GM10847 (cell line): ENCODE results near the gene UNC13B.

Experiments
- POLR2A ChIP-seq: IDR thresholded peaks from 2 replicates; pipeline ENCODE4 v1.6.1; 2011; ENCODE audit not compliant: insufficient read length; ENCODE audit errors: extremely low read depth

The UNC13B gene

GRCh38 chr9:35406183-35406959 is 244.6 kb downstream of the UNC13B start:
- no peak for TF ChIP-seq POLR2A

- TF ChIP-seq POLR2A = no peak
Observed at GRCh38 chr9:35407846-35408245, 246.0 kb downstream of the UNC13B start.

GRCh38 chr9:35414889-35415288 is 253.1 kb downstream of the UNC13B start:
- no peak for TF ChIP-seq POLR2A

- no peak for TF ChIP-seq POLR2A
Observed at GRCh38 chr9:35415402-35416097, 253.7 kb downstream of the UNC13B start.

GRCh38 chr9:35416098-35416427 is 254.3 kb downstream of the UNC13B start:
- TF ChIP-seq POLR2A = no peak

- TF ChIP-seq POLR2A = no peak
Observed at GRCh38 chr9:35422346-35422745, 260.5 kb downstream of the UNC13B start.

GRCh38 chr9:35422753-35423152 is 260.9 kb downstream of the UNC13B start:
- TF ChIP-seq POLR2A = no peak

GRCh38 chr9:35423499-35423898 is 261.7 kb downstream of the UNC13B start:
- no peak for TF ChIP-seq POLR2A

- no peak for TF ChIP-seq POLR2A
Observed at GRCh38 chr9:35424356-35425352, 262.8 kb downstream of the UNC13B start.

- TF ChIP-seq POLR2A = no peak
Observed at GRCh38 chr9:35426627-35427026, 264.8 kb downstream of the UNC13B start.

GRCh38 chr9:35431467-35431866 is 269.7 kb downstream of the UNC13B start:
- TF ChIP-seq POLR2A = no peak

GRCh38 chr9:35432076-35432475 is 270.3 kb downstream of the UNC13B start:
- no peak for TF ChIP-seq POLR2A

- no peak for TF ChIP-seq POLR2A
Observed at GRCh38 chr9:35436933-35437332, 275.1 kb downstream of the UNC13B start.

GRCh38 chr9:35446012-35446411 is 284.2 kb downstream of the UNC13B start:
- TF ChIP-seq POLR2A = no peak

- TF ChIP-seq POLR2A = no peak
Observed at GRCh38 chr9:35448496-35448895, 286.7 kb downstream of the UNC13B start.
